EL (cell line): ENCODE results near the gene CNN2.
A peak's percentile ranks its signal among the peaks of the same experiment; 100 is the strongest.

Experiments used
- DNase-seq: peaks from one replicate; pipeline ENCODE4 v3.0.0-alpha.2; 2016

The CNN2 gene

GRCh38 chr19:1052349-1052975 is 26.1 kb downstream of the CNN2 start:
- DNase-seq: no peak

DNA sequence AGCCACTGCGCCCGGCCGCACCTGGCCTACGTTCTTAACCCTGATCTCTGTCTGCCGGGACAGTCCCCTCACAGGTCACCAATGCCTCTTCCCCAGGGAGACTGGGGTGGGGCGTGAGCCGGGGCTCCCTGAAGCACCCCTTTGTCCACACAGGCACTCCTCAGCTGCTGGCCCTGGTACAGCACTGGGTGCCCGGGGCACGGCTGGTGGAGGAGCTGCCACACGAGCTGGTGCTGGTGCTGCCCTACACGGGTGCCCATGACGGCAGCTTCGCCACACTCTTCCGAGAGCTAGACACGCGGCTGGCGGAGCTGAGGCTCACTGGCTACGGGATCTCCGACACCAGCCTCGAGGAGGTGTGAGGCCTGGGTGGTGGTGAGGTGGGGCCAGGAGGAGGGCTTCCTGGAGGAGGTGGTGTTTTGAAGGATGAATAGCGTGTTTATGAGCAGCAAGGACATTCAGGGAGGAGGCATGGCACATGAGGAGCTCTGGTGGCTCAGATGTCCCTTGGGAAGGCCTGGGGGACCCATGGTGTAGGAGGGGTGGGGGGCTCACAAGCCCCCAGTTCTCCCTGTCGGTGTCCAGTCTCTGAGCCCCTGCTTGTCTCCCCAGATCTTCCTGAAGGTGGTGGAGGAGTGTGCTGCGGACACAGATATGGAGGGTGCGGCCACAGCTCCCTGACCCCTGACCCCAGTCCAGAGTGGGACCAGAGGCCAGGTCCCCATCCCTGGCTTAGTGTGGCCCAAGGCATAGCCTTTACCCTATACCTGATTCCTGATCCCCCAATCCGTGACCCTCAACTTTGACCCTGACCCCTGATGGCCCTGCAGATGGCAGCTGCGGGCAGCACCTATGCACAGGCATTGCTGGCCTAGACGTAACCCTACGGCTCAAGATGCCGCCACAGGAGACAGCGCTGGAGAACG is 27.0 kb downstream of the CNN2 start:
- no peak for DNase-seq

- no peak for DNase-seq
Observed at GRCh38 chr19:1054102-1055027, 28.0 kb downstream of the CNN2 start.

GRCh38 chr19:1055028-1055425 is 28.6 kb downstream of the CNN2 start:
- no peak for DNase-seq

DNA sequence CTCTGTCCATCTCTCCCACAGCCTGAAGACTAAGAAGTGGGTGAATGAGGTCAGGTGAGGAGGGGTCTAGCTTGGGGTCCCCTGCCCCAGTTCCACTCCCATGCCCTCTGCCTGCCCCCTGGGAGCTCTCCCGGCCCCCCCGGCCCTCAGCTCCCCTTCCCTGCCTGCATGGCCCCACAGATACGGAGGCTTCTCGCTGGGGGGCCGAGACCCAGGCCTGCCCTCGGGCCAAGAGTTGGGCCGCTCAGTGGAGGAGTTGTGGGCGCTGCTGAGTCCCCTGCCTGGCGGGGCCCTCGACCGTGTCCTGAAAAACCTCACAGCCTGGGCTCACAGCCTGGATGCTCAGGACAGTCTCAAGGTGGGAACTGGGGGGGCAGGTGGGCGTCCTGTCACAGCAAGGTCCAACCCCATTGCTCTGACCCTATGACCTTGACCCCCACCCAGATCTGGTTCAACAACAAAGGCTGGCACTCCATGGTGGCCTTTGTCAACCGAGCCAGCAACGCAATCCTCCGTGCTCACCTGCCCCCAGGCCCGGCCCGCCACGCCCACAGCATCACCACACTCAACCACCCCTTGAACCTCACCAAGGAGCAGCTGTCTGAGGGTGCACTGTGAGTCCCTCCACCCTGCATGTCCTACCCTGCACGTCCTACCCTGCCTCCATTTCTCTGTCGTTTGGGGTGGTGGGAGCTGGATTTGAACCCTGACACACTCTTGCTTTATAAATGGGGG is 29.6 kb downstream of the CNN2 start:
- no peak for DNase-seq

GRCh38 chr19:1057176-1057855 is 30.9 kb downstream of the CNN2 start:
- peak; percentile 48 for DNase-seq

DNA sequence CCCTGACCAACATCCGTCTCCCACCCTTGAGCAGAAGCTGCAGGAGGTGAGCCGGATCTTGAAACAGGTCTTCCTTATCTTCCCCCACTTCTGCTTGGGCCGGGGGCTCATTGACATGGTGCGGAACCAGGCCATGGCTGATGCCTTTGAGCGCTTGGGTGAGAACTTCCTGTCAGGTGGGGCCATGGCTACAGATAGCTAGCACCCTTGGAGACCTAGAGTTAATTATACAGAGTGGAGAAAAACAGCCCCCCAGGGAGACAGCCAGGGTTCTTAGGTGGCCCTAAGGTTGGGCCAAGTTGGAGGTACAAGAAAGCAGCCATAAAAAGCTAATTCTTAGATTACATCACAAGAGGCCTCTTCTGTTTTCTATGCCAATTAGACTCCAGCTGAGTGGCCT is 31.7 kb downstream of the CNN2 start:
- no peak for DNase-seq

DNA sequence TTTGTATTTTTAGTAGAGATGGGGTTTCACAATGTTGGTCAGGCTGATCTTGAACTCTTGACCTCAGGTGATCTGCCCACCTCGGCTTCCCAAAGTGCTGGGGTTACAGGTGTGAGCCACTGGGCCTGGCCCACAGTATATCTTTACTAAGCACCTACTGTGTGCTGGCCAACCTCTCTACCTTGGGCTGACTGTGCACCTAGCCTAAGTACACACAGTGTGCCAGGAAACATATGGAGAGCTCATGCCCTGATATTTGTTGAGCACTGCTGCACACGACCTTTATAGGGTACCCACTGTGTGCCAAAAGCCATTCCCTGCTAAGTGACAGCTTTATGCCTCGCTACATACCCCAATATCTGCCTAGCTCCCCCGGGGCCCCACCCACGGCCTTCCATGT is 34.3 kb downstream of the CNN2 start:
- no peak for DNase-seq

DNA sequence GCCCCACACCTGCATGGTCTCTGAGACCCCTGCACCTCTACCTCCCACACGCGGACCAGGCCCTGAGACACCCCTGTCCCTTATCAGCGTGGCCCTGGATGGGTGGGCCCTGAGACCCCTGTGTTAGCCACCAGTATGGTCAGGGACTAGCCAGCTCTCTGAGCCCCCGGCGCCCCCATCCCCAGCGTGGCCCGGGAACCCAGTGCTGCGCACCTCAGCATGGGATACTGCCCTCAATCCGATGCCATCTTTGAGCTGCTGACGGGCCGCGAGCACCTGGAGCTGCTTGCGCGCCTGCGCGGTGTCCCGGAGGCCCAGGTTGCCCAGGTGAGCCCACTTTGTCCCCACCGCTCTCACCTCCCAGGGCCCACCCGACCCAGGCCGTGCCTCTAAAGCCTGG is 35.6 kb downstream of the CNN2 start:
- DNase-seq: no peak

GRCh38 chr19:1062387-1063029 is 36.1 kb downstream of the CNN2 start:
- DNase-seq: no peak

GRCh38 chr19:1063030-1063908 is 36.9 kb downstream of the CNN2 start:
- DNase-seq: no peak

DNA sequence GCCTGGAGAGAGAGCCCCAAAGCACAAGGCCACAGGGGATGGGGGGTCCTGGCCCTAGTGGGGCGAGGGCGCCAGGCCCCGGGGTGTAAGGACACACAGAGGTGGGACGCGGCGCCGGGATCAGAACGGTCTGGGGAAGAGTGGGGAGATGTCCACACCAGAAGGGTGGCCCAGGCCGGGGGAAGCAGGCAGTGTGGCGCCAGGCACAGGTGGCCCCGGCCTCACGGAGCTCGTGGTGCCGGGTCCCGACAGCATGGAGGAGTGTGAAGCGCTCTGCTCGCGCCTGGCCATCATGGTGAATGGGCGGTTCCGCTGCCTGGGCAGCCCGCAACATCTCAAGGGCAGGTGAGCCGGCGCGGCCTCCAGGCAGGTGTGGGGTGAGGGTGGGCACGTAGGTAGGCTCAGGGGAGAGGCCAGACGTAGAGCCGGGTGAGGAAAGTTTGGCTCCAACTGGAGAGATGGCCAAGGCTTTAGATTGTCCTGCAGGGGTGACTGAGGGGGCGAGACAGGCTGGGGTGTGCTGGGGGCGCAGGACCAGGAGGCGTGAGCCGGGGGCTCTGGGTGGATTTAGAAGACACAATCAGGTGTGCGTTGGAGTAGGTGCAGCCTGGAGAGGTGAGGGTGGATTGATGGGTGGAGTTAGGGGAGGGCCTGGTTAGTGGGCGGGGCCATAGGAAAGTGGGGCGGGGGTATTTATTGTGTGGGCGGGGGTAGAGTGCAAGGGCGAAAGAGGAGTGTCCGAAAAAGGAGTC is 37.7 kb downstream of the CNN2 start:
- no peak for DNase-seq

DNA sequence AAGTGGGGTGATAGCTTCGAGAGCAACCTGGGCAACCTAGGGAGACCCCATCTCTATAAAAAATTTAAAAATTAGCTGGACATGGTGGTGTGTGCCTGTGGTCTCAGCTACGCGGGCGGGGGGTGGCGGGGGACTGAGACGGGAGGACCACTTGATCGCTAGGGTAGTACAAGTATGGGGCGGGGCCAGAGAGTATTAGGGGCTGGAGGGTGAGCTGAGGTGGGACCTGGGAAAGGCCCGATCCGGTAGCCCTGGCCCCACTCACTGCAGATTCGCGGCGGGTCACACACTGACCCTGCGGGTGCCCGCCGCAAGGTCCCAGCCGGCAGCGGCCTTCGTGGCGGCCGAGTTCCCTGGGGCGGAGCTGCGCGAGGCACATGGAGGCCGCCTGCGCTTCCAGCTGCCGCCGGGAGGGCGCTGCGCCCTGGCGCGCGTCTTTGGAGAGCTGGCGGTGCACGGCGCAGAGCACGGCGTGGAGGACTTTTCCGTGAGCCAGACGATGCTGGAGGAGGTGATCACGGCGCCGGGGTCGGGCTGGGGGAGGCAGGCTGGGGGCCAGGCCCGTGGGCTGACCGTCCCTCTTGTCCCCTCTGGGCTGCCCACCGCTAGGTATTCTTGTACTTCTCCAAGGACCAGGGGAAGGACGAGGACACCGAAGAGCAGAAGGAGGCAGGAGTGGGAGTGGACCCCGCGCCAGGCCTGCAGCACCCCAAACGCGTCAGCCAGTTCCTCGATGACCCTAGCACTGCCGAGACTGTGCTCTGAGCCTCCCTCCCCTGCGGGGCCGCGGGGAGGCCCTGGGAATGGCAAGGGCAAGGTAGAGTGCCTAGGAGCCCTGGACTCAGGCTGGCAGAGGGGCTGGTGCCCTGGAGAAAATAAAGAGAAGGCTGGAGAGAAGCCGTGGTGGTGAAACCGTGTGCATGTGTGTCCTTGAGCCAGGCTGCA is 38.5 kb downstream of the CNN2 start:
- peak; percentile 65 for DNase-seq

DNA sequence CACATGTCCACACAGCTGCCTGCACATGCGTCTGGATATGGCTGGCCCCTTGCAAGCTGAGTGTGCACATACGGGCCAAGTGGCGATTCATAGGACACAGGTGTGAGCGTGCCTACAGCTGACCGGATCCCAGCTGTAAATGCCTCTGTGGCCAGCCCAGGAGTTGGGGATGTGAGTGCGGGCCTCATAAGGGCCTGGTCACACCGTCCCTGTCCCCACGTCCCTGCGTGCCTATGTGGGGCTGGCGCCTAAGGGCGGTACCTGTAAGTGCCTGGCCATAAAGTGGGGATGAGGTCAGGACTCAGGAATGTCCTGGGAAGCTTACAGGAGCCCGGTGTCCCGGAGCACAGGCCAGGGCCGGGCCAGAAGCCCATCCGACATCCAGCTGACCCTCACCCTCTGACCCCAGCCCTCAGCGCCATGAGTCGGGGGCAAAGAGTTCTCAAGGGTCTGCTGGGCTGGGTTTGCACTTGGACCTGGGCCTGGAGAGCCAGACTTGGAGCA is 39.2 kb downstream of the CNN2 start:
- DNase-seq: no peak

DNA sequence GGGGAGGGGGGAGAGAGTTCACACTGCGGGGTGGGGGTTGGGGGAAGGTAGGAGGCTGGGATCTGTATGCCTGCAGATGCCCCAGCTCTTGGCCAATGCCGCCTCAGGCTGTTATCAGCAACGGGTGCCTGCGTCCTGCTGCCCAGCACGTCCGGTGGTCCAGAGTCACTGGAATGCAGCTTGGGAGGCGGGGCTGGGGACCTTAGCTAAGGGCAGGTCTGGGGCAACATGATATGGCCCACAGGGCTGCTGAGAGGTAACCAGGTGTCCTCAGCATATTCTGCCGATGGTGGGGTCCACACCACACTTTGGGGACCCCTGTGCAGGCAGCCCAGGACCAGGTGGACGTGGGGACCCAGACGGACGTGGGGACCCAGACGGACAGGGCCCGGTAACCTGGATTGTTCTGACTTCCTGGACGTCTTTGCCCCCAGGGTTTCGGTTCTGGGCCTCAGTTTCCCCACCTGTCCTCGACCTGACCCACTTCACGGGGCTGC is 39.9 kb downstream of the CNN2 start:
- DNase-seq: no peak

DNA sequence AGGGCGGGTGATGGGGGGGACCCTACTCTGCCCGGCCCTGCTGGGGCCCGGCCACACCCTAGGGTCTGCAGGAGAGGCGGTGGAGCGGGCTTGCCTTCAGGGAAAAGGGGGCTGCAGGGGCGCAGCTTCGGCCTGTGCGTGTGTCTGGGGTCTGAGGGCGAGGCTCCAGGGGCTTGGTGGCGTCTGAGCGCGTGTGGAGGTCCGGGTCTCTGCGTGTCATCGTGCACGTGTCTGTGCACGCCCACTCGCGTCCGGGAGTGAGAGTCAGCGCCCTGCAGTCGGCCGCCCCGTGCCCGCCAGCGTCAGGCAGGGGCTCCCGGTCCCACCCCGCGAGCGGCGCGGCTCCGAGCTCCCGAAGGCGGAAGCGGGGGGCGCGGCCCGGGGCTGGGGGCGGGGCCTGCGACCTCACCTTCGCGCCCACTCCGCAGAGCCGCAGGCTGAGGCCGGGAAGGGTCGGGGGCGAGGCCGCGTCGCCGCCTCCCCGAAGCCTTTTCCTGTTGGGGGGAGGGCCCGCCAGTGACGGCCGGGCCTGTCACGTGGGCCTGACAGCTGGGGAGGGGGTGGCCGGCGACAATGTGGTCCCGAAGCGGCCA is 40.4 kb downstream of the CNN2 start, which contains the start of gene ARHGAP45:
Gene ARHGAP45, plus strand, starts transcription at position 420 of the 593 bp plus-strand sequence. CDS start 239 bp downstream, outside the sequence.
- DNase-seq: no peak

- no peak for DNase-seq
Observed at GRCh38 chr19:1067341-1067957, 41.0 kb downstream of the CNN2 start.
